GM08714 (cell line): Measurements from ENCODE around the gene ZBTB46.
"Not testable (repeated sequence)": the region's sequence is repeated elsewhere in the genome, so short reads cannot be mapped to it uniquely, and the experiment has no call there.

ENCODE experiments used
- H3K4me3 ChIP-seq: fragments of 200-500 bp; sonication (Bioruptor generic); 2 replicates; pipeline ENCODE4 v1.5.1; 2014; ENCODE audit warnings: mild to moderate bottlenecking, low read length, inconsistent platforms
- ZNF274 ChIP-seq: IDR thresholded peaks from 2 replicates; pipeline ENCODE4 v1.6.1; 2012; ENCODE audit warnings: mild to moderate bottlenecking, low read depth, low read length

The ZBTB46 gene

GRCh38 chr20:63778034-63778752, 52.9 kb downstream of the ZBTB46 start:
- TF ChIP-seq ZNF274 = no peak
- H3K4me3 ChIP-seq = no peak overlapping the region

GRCh38 chr20:63777614-63778013, 53.5 kb downstream of the ZBTB46 start:
- H3K4me3 ChIP-seq = no peak overlapping the region
- no peak for TF ChIP-seq ZNF274

DNA sequence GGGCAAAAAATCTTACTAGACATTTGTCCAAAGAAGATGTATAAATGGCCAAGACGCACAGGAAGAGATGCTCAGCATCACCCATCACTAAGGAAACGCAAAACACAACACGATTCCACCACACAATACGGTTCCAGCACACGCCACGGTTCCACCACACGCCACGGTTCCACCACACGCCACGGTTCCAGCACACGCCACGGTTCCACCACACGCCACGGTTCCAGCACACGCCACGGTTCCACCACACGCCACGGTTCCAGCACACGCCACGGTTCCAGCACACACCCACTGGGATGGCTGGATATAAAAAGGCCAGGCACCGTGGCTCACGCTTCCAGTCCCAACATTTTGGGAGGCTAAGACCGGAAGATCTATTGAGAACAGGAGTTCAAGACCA, 54.2 kb downstream of the ZBTB46 start:
- H3K4me3 ChIP-seq = not testable (repeated sequence)

- no peak for TF ChIP-seq ZNF274
- H3K4me3 ChIP-seq = no peak overlapping the region
Observed at GRCh38 chr20:63775096-63775978, 55.7 kb downstream of the ZBTB46 start.

GRCh38 chr20:63774306-63774705, 56.8 kb downstream of the ZBTB46 start:
- H3K4me3 ChIP-seq = no peak overlapping the region
- no peak for TF ChIP-seq ZNF274

DNA sequence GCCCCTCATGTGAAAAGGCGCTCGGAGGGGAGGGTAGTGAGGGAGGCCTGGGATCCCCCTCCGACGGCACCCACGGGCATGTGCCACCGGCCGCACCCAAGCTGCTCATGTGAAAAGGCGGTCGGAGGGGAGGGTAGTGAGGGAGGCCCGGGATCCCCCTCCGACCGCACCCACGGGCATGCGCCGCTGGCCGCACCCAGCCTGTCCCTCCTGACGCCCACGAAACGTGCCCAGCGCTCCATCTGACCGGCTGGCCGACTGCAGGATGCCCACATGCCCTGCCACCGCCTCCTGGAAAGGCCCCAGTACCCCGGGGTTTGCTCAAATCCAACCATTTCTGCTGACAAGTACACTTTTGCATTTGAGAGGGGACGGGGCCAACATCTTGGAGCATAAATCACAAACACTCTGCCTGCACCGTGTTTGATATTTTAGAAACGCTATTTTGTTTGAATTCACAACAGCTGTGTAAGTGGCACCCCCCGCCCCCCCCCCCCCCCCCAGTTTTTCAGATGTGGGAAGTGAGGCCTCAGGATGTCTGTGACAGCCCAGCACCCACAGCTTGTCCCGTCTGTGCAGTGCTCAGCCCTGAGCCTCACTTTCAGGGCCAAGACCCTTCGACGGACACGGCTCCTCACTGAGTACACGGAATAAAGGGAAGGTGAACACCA, 57.4 kb downstream of the ZBTB46 start:
- no peak for TF ChIP-seq ZNF274
- no peak overlapping the region for H3K4me3 ChIP-seq

DNA sequence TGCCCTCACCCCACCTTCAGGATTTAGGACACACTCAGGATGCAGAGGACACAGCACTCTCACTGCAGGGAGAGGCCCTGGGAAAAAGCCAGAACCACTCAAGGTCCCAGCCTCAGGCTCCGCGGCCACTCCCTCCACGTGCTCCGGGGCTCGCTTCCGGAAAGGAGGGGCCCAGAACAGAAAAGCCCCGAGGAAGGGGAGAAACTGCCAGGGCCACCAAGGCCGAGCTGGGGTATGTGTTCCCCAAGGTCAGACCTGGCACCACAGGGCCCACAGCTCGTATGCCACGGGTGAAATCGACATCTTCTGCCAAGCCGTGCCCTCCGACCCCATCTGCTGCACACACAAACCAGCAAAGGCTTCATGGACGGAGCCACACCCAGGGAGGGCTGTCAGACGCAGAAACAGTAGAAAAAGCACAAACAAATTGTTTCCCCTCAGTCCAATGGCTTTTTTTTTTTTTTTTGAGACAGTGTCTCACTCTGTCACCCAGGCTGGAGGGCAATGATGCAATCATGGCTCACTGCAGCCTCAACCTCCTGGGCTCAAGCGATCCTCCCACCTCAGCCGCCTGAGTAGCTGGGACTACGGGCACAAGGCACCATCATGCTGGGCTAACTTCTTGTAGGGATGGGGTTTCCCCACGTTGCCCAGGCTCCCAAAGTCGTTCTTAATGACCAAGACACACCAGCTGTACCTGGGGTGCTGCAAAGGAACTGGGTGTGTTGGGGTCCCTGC, 58.1 kb downstream of the ZBTB46 start:
- no peak for TF ChIP-seq ZNF274
- H3K4me3 ChIP-seq = no peak overlapping the region

DNA sequence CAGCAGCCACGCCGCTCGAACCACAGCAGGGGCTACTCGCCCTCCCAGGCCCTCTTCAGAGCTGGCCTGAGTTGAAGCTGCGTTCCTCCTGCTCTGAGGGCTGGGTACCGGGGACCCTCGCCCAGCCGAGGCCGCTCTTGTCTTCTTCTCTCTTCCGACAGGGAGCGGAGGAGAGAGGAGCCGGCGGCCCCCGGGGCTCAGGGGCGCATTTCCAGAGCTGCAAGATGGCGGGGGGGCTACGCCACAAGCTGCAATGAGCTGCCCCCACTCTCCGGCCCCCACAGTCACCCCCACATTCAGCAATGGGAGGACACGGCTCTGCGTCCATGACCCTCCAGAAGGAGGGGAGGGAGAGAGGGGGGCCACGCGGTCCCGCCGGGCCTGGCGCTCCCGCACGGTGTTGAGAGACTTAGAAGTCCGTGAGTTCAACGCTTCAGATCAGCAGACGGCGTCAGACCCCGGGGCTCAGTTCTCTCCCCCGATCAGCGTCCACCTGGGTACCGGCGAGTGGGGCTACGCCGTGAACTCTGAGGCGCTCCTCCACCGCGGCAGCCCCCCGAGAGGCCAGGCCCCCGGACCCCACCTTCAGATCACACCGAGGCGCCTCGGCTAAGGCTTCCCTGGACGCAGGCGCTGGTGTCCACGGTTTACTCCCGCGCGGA, 59.9 kb downstream of the ZBTB46 start:
- no peak overlapping the region for H3K4me3 ChIP-seq
- no peak for TF ChIP-seq ZNF274

DNA sequence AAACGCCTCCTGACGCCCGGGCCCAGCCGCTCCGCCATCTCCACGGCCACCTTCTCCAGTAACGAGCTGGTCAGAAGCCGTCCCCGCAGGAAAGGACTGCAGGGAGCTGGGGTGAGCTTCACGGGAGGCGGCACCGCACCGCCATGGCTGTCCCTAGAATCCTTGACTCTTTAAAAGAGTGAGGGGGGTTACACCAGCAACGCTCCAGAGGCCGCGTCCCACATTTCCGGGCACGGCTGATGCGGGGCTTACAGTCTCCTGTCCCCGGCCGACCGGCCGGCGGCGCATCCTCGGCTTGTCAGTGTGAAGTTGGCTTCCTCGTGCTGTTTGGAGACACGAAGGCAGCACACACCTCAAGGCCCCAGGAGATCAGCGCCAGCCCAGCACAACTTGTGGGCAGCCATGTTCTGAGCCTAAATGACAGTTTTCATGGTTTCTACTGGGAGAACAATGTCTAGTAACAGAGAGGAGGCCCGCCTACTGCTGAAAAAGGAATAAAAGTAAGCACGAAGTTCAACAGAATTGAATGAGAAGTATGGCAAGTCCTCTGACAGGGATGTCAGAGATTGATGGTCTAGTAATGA, 61.1 kb downstream of the ZBTB46 start:
- TF ChIP-seq ZNF274 = no peak
- H3K4me3 ChIP-seq = no peak overlapping the region

GRCh38 chr20:63768591-63769515, 62.2 kb downstream of the ZBTB46 start:
- TF ChIP-seq ZNF274 = no peak
- no peak overlapping the region for H3K4me3 ChIP-seq

- H3K4me3 ChIP-seq = no peak overlapping the region
- TF ChIP-seq ZNF274 = no peak
Observed at GRCh38 chr20:63767886-63768285, 63.2 kb downstream of the ZBTB46 start.

DNA sequence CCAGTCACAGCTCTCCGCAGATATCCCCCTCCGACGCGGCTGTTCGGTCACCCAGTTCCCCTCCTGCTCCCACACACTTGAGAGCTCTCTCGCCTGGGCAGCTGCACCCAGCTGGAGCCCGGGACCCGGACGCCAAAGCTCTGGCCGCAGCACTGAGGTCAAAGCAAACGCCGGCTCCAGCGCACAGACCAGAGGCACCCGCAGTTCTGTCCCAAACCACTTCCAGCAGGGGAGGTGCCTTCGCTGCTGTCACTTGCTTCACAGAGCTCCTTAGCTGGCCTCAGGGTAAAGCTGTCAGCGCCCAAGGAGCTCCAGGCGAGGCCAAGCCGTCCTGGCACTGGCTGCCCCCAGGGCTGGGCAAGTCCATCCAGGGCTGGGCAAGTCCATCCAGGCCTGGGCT, 63.6 kb downstream of the ZBTB46 start:
- TF ChIP-seq ZNF274 = no peak

More for the DNA sequence above, 63.6 kb downstream of the ZBTB46 start:
- H3K4me3 ChIP-seq = no peak overlapping the region
